GM12878 (cell line): ENCODE measurements around the gene TRIM9. TPM values are rescaled to one million over a fixed set of nuclear protein-coding genes. Genes with fewer than 3 reads are reported as not detected.

Experiments used
- CBFB ChIP-seq: IDR thresholded peaks from 2 replicates; pipeline ENCODE4 v1.6.1; 2016; ENCODE audit warnings: antibody characterized with exemption, low read depth
- CBX3 ChIP-seq: fragments of 200-600 bp; sonication (generic); IDR thresholded peaks from 2 replicates; pipeline ENCODE4 v1.6.1; 2016; ENCODE audit warnings: low read depth, borderline replicate concordance
- CBX5 ChIP-seq: sonication (generic); IDR thresholded peaks from 2 replicates; pipeline ENCODE4 v1.6.1; 2016; ENCODE audit warnings: low read depth, moderate library complexity, mild to moderate bottlenecking, inconsistent platforms
- DPF2 ChIP-seq: fragments of 450-650 bp; IDR thresholded peaks from 2 replicates; pipeline ENCODE4 v1.6.1; 2017; ENCODE audit warnings: mild to moderate bottlenecking
- E4F1 ChIP-seq: fragments of 450-650 bp; IDR thresholded peaks from 2 replicates; pipeline ENCODE4 v1.6.1; 2018; ENCODE audit warnings: borderline replicate concordance, mild to moderate bottlenecking; ENCODE audit not compliant: partially characterized antibody
- IKZF1 ChIP-seq: fragments of 450-650 bp; conservative IDR thresholded peaks from 2 replicates; pipeline ENCODE4 v1.6.1; 2017; ENCODE audit warnings: antibody characterized with exemption, mild to moderate bottlenecking
- PAX5 ChIP-seq: IDR thresholded peaks from 2 replicates; pipeline ENCODE4 v1.6.1; 2011; ENCODE audit warnings: low read depth, low read length, borderline replicate concordance
- PKNOX1 ChIP-seq: fragments of 450-650 bp; IDR thresholded peaks from 2 replicates; pipeline ENCODE4 v1.6.1; 2016; ENCODE audit warnings: mild to moderate bottlenecking
- TCF3 ChIP-seq: IDR thresholded peaks from 2 replicates; pipeline ENCODE4 v1.6.1; 2012; ENCODE audit warnings: low read depth, mild to moderate bottlenecking, low read length, borderline replicate concordance; ENCODE audit not compliant: insufficient read depth
- polyA plus RNA-seq, 11 experiments: library from polyadenylated mRNA; depleted of rRNA in 4 of 11; unstranded in 6 of 11; stranded (reverse) in 5 of 11; fragments of >200 nt; fragmentation: Nextera tagmentation in 4 of 11; fragmentation: Illumina TruSeq in 1 of 11; extraction: Ambion mirVana in 4 of 11; extraction: Trizol in 1 of 11; gene quantifications; 1 replicate in 1 of 11; 2 replicates in 10 of 11; pipeline versions ENCODE4 v1.2.1 to v1.2.3, GENCODE V29; 2011 to 2016; ENCODE audit warnings: inconsistent platforms in 2 of 11, missing spikeins in 2 of 11, low read depth in 1 of 11
- total RNA-seq, 4 experiments: library from RNA; depleted of rRNA in 3 of 4; stranded (reverse); fragments of >200 nt in 3 of 4; fragmentation: Illumina TruSeq in 1 of 4; extraction: Trizol in 1 of 4; gene quantifications; 2 replicates each; pipeline versions ENCODE4 v1.2.1 to v1.2.3, GENCODE V29; 2013 to 2021
- TF ChIP-seq, protein P1 (sequence below): fragments of 150-350 bp; IDR thresholded peaks from 2 replicates; pipeline ENCODE4 v1.6.1; 2014; ENCODE audit warnings: mild to moderate bottlenecking, low read depth, low read length
- TF ChIP-seq, protein P2 (sequence below): fragments of 450-650 bp; formaldehyde crosslinking; IDR thresholded peaks from 2 replicates; pipeline ENCODE4 v1.5.0; 2022; ENCODE audit warnings: mild to moderate bottlenecking, missing genetic modification characterization
- TF ChIP-seq, protein P3 (sequence below): fragments of 450-650 bp; formaldehyde crosslinking; IDR thresholded peaks from 2 replicates; pipeline ENCODE4 v1.4.0; 2022; ENCODE audit warnings: mild to moderate bottlenecking, moderate library complexity

TRIM9 gene
- total and polyA plus RNA-seq, 10 of the 15 experiments (the other 5 are each of a cell fraction or from before 2014, with no cell fraction given), result 0.04 to 0.18 (median 0.11) TPM; not detected in 2

- no peak for TF ChIP-seq PKNOX1
- TF ChIP-seq DPF2, result no peak
- TF ChIP-seq, protein P1, sequence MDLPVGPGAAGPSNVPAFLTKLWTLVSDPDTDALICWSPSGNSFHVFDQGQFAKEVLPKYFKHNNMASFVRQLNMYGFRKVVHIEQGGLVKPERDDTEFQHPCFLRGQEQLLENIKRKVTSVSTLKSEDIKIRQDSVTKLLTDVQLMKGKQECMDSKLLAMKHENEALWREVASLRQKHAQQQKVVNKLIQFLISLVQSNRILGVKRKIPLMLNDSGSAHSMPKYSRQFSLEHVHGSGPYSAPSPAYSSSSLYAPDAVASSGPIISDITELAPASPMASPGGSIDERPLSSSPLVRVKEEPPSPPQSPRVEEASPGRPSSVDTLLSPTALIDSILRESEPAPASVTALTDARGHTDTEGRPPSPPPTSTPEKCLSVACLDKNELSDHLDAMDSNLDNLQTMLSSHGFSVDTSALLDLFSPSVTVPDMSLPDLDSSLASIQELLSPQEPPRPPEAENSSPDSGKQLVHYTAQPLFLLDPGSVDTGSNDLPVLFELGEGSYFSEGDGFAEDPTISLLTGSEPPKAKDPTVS, result no peak
- TF ChIP-seq, protein P2, sequence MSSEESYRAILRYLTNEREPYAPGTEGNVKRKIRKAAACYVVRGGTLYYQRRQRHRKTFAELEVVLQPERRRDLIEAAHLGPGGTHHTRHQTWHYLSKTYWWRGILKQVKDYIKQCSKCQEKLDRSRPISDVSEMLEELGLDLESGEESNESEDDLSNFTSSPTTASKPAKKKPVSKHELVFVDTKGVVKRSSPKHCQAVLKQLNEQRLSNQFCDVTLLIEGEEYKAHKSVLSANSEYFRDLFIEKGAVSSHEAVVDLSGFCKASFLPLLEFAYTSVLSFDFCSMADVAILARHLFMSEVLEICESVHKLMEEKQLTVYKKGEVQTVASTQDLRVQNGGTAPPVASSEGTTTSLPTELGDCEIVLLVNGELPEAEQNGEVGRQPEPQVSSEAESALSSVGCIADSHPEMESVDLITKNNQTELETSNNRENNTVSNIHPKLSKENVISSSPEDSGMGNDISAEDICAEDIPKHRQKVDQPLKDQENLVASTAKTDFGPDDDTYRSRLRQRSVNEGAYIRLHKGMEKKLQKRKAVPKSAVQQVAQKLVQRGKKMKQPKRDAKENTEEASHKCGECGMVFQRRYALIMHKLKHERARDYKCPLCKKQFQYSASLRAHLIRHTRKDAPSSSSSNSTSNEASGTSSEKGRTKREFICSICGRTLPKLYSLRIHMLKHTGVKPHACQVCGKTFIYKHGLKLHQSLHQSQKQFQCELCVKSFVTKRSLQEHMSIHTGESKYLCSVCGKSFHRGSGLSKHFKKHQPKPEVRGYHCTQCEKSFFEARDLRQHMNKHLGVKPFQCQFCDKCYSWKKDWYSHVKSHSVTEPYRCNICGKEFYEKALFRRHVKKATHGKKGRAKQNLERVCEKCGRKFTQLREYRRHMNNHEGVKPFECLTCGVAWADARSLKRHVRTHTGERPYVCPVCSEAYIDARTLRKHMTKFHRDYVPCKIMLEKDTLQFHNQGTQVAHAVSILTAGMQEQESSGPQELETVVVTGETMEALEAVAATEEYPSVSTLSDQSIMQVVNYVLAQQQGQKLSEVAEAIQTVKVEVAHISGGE, result no peak
- no peak for TF ChIP-seq CBX3
- no peak for TF ChIP-seq TCF3
- TF ChIP-seq E4F1, result no peak
- TF ChIP-seq CBFB, result no peak
- TF ChIP-seq IKZF1, result no peak
- TF ChIP-seq CBX5, result no peak
- TF ChIP-seq, protein P3, sequence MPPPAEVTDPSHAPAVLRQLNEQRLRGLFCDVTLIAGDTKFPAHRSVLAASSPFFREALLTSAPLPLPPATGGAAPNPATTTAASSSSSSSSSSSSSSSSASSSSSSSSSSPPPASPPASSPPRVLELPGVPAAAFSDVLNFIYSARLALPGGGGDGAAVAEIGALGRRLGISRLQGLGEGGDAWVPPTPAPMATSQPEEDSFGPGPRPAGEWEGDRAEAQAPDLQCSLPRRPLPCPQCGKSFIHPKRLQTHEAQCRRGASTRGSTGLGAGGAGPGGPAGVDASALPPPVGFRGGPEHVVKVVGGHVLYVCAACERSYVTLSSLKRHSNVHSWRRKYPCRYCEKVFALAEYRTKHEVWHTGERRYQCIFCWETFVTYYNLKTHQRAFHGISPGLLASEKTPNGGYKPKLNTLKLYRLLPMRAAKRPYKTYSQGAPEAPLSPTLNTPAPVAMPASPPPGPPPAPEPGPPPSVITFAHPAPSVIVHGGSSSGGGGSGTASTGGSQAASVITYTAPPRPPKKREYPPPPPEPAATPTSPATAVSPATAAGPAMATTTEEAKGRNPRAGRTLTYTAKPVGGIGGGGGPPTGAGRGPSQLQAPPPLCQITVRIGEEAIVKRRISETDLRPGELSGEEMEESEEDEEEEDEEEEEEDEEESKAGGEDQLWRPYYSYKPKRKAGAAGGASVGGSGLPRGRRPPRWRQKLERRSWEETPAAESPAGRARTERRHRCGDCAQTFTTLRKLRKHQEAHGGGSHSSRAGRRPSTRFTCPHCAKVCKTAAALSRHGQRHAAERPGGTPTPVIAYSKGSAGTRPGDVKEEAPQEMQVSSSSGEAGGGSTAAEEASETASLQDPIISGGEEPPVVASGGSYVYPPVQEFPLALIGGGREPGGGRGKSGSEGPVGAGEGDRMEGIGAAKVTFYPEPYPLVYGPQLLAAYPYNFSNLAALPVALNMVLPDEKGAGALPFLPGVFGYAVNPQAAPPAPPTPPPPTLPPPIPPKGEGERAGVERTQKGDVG (CRISPR knock-in tag), result no peak
- TF ChIP-seq PAX5, result no peak
Measured at GRCh38 chr14:51004801-51005526, 89.9 kb downstream of the TRIM9 start (continued).
